Endothelial cell of umbilical vein (primary cell): ENCODE results near the gene GJA1.

Experiments
- CTCF ChIP-seq, 2 donors: IDR thresholded peaks; 1 replicate in 1 of 2; 2 replicates in 1 of 2; pipeline ENCODE4 v1.5.1; 2011; ENCODE audit warnings: low read length in 2 of 2, mild to moderate bottlenecking in 2 of 2, moderate library complexity in 2 of 2, control low read depth in 1 of 2, inconsistent platforms in 1 of 2, low read depth in 1 of 2; ENCODE audit not compliant: insufficient read depth in 1 of 2; ENCODE audit errors: extremely low read depth in 1 of 2
- POLR2A ChIP-seq: IDR thresholded peaks from 2 replicates; pipeline ENCODE4 v1.6.1; 2012; ENCODE audit warnings: low read depth, mild to moderate bottlenecking, control low read depth, low read length
- POLR2AphosphoS5 ChIP-seq: IDR thresholded peaks from 2 replicates; pipeline ENCODE4 v1.6.1; 2012; ENCODE audit warnings: low read depth, mild to moderate bottlenecking, control low read depth, low read length, moderate library complexity; ENCODE audit not compliant: insufficient read depth

DNA sequence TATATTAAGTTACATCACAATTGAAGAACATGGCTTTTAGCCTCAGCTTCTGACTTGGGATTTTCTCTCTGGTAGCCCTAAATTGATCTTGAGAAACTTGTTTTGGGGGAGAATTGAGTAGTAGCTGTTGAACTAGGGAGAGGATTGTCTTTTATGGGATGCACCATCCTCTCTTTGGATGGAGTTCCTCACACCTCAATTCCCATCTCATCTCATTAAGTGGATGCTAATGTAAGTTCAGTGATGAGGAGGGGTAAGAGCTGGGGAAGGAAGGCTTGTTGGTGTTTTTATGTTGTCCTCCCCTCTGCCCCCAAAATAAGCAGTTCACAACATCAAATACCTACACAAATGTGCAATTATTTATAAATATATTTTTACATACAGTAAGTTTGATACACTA is 4.0 kb downstream of the GJA1 start:
- TF ChIP-seq CTCF (IDR thresholded peaks at IDR 0.05; ENCODE audit: extremely low read depth in 1 of 2, insufficient read depth in 1 of 2, low read depth in 1 of 2, low read length in 2 of 2) = no peak
- TF ChIP-seq POLR2AphosphoS5 = no peak
- no peak for TF ChIP-seq POLR2A
